Astrocyte of the spinal cord (primary cell): Measurements from ENCODE around the gene TGFB1I1.
"Not testable (repeated sequence)": the region's sequence is repeated elsewhere in the genome, so short reads cannot be mapped to it uniquely, and the experiment has no call there.

ENCODE experiments used
- DNase-seq: peaks from one replicate; pipeline ENCODE4 v3.0.0; 2011; ENCODE audit warnings: low read depth, low spot score
- H3K4me3 ChIP-seq: 2 replicates; pipeline ENCODE4 v1.5.1; 2011; ENCODE audit warnings: low read depth, mild to moderate bottlenecking, low read length, moderate library complexity
- CTCF ChIP-seq: IDR thresholded peaks from 2 replicates; pipeline ENCODE4 v1.5.1; 2012; ENCODE audit warnings: low read depth, mild to moderate bottlenecking, low read length, inconsistent platforms
- in situ Hi-C: cut with HindIII; loops from 2 replicates; pipeline ENCODE4 v1.10.0; 2017; ENCODE audit warnings: low sequenced_read_pairs

Gene TGFB1I1

GRCh38 chr16:31517800-31518402, 45.9 kb downstream of the TGFB1I1 start:
- no peak for DNase-seq
- no peak overlapping the region for H3K4me3 ChIP-seq
- no peak for TF ChIP-seq CTCF
- in situ Hi-C loops, result no loop called here

- DNase-seq, result no peak
- no peak overlapping the region for H3K4me3 ChIP-seq
- in situ Hi-C loops, result no loop called here
- no peak for TF ChIP-seq CTCF
Measured at GRCh38 chr16:31519759-31520431, 47.9 kb downstream of the TGFB1I1 start.

- no peak for TF ChIP-seq CTCF
- H3K4me3 ChIP-seq, result no peak overlapping the region
- DNase-seq, result no peak
- in situ Hi-C loops, result no loop called here
Measured at GRCh38 chr16:31521368-31521767, 49.4 kb downstream of the TGFB1I1 start.

GRCh38 chr16:31522071-31522470, 50.1 kb downstream of the TGFB1I1 start:
- in situ Hi-C loops, result no loop called here
- DNase-seq, result no peak
- TF ChIP-seq CTCF, result no peak
- H3K4me3 ChIP-seq, result no peak overlapping the region

GRCh38 chr16:31523768-31524167, 51.8 kb downstream of the TGFB1I1 start:
- in situ Hi-C loops, result not testable (repeated sequence)

GRCh38 chr16:31525113-31525512, 53.2 kb downstream of the TGFB1I1 start:
- no peak overlapping the region for H3K4me3 ChIP-seq
- TF ChIP-seq CTCF, result no peak
- in situ Hi-C loops, result no loop called here
- no peak for DNase-seq

More at GRCh38 chr16:31523768-31524167, 51.8 kb downstream of the TGFB1I1 start:
- DNase-seq, H3K4me3 ChIP-seq: not testable (repeated sequence)
